ENCODE data around the gene FAH.
"Not testable (repeated sequence)": the region's sequence is repeated elsewhere in the genome, so short reads cannot be mapped to it uniquely, and the experiment has no call there.

The FAH gene

DNA sequence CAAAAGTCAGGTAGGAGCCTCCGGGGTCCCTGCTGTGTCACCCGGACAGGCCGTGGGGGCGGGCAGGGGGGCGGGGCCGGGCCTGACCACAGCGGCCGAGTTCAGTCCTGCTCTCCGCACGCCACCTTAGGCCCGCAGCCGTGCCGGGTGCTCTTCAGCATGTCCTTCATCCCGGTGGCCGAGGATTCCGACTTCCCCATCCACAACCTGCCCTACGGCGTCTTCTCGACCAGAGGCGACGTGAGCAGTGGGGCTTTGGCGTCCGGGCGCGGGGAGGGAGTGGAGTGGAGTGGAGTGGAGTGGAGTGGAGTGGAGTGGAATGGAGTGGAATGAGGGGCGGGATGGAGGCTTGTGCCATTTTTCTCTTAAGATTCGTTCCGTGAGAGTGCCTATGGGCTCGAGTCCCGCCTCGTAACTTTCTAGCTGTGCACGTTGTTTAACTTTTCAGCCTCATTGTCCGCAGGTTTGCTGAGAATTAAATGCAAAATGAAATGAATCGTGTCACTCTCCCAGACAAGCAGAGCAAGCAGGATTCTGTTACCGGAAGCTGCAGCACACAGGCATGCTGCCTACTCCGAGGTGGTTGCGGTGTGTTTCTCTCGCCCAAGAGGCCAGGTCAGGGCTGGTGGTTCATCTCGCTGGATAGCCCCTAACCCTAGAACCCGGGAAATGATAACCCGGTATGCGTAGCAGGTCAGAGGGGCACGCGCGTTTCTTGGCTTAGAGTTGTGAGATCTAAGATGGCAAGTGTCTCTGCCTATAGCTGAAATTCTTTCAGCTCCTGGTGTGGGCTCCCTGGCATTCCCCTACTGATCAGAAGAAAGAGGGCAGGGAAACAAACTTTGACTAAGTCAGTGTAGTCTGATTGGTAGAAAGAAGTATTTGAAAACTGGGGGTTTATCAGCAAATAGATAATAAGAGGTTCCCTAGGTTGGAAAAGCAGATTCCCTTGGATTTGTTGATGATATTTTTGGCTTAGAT, at the start of gene FAH:
Gene FAH, plus strand, starts transcription at position 104 of the 981 bp plus-strand sequence. Its CDS starts 56 bp downstream, at position 160.
- DNase-seq (ENCODE audit: low read depth): peak; percentile 8

DNA sequence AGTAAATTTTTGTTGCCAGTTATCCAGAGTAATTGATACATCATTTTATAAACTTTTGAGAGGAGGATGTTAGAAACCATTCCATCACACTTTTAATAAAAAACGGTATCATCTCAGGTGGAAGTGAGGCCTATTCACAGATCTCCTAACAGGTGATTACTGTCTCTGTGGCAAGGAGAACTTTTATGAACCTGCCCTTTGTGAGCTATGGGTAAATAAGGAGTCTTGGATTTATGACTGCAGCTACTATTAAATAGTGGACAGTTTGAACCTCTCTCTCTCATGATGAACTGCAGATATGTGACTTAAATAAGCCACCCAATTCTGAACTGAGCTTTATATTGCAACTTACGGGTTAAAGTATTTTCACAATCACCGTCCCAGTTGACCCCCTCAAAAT, 47.6 kb upstream of the FAH start:
- DNase-seq (ENCODE audit: low read depth): no peak

DNA sequence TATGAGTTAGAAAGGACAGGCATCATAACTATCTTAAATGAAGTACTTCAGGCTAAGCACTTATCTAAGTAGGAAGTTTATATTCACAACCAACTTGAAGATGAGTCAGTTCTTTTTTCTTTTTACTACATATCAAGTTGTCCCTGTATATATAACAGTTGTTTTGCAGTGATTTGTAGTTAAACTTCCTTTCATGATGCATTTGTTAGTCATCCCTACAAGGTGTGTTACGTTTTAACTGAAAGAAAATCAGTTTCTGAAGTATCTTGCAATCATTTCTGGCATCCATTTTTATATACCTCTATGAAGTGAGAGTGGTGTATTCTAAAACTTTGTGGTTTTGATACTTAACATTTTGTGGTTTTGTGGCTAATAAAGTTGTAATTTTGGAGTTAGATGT, 47.2 kb upstream of the FAH start:
- DNase-seq (ENCODE audit: low read depth): no peak

DNA sequence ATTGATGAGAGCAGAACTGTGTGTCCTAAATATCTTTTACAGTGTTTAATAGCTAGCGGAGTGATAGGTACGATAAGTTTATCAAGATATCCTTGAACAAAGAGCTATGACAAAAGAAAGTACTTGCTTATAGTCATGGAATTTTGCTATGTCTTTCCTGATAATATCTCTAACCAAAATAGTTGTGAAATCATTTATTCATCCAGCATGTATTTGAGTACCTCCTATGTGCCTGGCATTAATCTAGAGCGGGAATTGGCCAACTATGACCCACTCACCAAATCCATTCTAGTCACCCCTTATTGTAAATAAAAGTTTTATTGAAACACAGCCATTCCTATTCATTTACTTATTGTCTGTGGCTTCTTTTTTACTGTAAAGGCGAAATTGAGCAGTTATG, 46.7 kb upstream of the FAH start:
- no peak for DNase-seq (ENCODE audit: low read depth)

DNA sequence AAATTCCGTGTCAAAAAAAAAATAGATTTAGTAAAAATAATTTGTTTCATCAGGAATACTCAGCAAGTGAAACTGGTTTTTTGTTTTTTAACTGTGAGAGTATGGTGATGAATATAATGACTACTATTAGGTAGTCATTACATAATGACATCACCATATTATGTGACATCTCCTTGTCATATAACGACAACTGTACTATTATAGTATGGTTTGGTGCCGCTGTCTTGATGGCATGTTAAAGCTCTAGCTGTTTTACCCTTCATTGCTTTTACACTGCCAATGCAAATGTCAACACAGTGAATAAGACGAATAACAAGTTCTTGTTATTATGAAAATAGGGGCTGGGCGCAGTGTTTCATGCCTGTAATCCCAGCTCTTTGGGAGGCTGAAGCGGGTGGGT, 45.6 kb upstream of the FAH start:
- DNase-seq (ENCODE audit: low read depth): no peak

DNA sequence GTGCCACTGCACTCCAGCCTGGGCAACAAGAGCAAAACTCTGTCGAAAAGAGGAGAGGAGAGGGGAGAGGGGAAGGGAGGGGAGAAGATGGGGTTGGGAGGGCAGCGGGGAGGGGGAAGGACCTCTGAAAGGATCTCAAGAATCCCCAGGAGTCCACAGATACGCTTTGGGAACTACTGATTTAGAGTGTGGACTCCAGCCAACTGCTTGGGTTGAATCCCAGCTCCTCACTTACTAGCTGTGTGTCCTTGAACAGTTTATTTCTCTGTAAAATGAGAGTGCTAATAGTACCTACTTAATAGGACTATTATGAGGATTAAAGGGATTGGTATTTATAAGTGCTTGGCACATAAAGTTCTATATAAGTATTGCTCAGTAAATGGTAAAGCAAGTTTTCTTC, 45.0 kb upstream of the FAH start:
- DNase-seq (ENCODE audit: low read depth): no peak

DNA sequence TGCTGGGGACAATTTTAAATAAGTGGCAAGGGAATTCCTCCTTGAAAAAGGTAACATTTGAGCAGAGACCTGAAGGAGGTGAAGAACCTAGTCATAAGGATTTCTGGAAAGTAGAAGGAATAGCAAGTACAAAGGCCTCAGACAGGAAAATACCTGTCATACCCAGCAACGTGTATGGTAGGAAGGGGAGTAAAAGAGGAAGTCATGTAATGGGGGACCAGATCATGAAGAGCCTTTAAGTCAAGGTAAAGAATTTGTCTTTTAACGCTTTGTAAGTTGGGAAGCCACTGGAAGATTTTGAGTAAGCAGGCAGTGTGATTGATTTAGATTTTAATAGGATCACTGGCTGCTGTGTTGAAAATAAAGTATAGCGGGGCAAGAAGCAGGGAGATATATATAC, 43.4 kb upstream of the FAH start:
- DNase-seq (ENCODE audit: low read depth): no peak

DNA sequence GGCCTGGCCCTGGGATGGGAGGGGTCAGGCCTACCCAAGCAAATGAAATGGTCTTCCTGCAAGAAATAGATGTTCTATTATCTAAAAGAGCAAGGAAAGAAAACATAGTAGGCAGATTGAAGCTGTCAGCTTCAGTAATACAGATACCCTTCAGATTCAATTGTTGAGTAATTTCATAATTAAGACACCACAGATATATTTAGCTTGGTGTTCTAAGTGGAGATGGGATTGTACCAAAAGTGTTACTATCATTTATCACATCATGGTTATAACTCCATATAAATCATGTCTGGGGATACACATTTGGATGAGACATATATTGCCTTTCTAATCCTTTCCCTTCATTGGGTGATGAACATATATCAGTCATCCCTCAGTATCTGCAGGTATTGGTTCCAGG, 41.9 kb upstream of the FAH start:
- no peak for DNase-seq (ENCODE audit: low read depth)

DNA sequence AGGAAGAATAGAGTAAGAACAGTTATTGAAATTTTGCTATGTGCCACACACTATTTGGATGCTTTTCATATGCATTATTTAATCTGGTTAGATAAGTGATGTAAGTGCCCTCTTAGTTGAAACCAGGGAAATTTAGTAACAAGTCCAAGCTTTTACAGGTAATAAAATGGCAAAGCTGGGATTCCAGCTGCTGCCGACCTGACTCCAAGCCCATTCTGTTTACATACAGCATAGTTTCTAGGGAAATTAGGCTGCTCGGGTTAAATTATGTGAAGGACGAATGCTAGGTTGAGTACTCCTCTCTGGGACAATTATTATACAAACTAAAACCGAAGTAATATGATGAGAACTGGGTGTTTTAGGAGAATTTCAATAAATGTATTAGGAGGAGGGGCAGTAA, 38.7 kb upstream of the FAH start:
- no peak for DNase-seq (ENCODE audit: low read depth)

DNA sequence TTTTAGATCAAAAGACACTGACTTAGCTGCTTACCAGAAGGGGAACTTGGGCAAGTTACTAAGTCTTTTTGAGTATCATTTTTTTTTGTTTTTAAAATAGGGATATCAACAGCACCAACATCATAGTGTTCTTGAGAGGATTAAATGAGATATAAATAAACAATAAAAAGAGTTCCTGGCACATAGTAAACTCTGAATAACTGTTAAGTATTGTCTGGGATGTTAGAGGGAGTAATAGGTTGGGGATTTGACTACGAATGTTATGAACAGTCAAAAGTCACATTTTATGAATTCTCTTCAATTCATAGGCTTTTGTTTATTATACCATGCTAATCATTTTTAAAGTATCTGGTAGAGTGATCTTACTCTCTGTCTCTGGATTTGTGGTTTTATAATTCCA, 37.8 kb upstream of the FAH start:
- no peak for DNase-seq (ENCODE audit: low read depth)

DNA sequence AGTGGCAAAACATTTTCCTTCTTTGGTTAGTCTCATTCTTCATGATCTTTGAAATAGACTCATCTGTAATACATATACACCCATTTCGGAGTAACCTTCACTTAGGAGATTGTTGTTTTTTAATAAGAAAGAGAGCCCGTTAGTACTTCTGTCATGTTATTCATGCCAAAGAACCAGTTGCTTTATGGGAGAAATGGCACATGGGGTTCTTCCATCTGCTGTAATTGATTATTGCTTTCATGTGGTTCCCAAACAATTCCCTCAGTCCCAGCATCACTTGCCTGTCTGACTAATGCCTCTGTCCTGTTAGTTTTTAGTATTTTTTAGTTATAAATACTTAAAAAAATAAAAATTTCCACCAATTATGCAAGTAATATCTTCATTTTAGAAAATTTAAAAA, 33.8 kb upstream of the FAH start:
- DNase-seq (ENCODE audit: low read depth): no peak

DNA sequence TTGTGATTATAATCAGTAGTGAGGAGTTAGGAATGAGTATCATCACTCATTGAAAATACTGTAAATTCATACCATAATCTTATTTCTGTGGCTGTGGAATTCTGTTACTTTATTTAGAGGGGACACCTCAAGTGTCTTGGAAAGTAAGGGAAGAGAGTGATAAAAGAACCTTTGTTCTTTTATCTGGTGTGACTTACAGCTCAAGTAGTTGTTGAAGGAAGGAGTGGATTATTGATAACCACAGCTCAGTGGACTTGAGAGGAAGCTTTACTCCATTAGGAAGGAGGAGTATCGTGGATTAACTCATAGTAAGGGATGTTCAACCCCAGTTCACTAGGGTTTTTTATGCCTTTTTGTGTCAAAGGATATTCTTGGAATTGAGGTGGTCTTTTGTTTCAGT, 32.2 kb upstream of the FAH start:
- no peak for DNase-seq (ENCODE audit: low read depth)

DNA sequence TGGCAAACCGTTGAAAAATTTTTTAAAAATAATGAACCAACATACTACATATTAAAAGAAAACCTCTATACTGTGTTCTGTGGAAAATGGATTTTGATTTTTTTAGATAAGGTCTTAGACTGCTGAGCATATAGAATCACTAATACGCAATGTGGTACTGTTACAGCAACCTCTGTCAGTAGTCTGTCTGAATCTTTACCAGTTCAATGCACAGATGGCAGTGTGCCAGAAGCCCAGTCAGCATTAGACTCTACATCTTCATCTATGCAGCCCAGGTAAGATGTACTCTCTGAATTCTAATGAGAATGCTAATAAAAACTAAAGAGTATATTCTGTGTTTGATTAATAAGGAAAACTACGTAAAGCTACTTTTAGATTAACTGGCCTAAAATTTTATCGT, 31.3 kb upstream of the FAH start:
- DNase-seq (ENCODE audit: low read depth): no peak

DNA sequence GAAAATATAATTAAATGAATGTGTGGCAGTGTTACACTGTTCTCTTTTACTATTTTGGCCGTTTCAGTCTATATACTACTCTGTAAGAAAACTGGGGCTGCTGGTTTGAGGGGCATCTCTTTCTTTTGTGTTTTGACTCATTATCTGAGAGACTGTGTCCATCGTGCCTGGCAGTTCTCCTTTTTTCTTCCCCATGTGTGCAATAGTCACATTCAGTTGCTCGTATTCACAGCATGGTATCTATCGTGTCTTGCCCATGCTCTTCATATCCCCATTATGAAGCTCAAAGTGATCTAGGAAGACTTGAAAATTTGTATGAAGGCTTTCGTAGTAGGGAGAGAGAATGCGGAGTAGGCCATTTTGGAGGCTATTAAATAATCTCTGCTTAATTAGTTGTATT, 29.8 kb upstream of the FAH start:
- no peak for DNase-seq (ENCODE audit: low read depth)

DNA sequence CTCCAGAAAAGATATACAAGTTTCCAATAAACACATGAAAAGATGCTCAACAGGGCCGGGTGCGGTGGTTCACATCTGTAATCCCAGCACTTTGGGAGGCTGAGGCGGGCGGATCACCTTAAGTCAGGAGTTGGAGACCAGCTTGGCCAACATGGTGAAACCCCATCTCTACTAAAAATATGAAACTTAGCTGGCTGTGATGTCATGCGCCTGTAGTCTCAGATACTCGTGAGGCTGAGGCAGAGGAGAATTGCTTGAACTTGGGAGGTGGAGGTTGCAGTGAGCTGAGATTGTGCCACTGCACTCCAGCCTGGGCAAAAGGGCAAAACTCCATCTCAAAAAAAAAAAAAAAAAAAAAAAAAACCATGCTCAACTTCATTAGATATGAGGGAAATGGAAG, 25.5 kb upstream of the FAH start:
- not testable (repeated sequence) for DNase-seq (ENCODE audit: low read depth)

DNA sequence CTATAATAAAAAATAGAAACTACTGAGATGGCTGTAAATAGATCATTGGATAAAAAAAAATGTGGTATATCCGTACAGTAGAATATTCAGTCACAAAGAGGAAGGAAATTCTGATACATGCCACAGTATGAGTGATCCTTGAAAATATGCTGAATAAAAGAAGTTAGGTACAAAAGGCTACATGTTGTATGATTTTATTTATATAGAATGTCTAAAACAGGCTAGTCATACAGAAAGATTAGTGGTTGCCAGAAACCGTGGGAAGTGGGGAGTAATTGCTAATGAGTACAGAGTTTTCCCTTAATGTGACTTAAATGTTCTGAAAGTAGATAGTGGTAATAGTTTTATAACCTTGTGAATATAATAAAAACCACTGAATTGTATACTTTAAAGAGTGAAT, 24.9 kb upstream of the FAH start:
- no peak for DNase-seq (ENCODE audit: low read depth)

DNA sequence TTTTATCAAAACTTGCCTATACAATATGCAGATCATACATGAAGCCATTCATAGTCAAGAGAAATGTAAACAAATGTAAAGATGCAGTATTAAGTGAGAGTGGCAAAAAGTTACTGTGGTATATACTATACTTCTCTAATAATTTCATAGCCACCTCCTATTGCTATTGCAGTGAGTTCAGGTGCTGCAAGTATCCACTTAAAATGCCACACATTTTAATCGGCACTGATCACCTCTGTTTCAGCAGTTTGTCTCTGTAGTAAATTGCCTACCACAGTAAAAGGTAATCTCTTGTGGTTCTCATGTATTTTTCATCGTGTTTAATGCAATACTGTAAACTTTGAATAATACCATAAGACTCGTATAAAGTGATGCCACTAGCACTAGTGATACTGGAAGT, 20.4 kb upstream of the FAH start:
- DNase-seq (ENCODE audit: low read depth): no peak

DNA sequence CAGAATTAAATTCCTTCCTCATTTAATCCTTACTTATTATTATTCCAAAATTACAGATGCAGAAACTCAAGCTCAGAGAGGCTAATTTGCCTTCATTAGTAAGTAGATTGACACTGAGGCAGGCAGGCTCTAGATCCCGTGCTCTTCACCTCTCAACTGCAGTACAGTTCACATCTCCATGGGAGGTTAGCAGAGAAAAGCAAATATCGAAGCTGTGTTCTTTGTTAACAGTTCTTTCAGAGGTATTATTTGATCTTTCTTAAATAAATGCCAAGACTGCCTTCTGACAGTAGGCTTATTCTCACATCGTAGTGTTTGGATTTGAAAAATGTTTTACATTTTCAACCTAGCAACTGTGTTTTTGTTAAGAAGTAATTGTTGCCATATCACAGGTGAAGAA, 15.9 kb upstream of the FAH start:
- no peak for DNase-seq (ENCODE audit: low read depth)

DNA sequence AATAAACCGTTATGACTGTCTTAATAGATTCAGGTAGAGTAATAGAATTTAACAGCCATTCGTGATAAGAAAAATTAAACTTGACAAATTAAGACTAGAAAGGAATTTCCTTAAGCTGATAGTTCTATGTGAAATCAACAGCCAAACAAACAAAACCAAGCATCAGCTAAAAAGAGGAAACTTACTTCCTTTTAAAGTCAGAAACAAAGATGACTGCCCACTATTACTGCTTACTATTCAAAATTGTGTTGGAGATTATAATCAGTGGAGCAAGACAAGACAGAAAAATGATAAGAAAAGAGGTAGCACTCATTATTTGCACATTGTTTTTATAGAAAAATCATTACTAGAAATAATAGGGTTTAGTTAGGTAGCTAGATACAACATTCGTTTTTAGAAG, 13.8 kb upstream of the FAH start:
- DNase-seq (ENCODE audit: low read depth): no peak

DNA sequence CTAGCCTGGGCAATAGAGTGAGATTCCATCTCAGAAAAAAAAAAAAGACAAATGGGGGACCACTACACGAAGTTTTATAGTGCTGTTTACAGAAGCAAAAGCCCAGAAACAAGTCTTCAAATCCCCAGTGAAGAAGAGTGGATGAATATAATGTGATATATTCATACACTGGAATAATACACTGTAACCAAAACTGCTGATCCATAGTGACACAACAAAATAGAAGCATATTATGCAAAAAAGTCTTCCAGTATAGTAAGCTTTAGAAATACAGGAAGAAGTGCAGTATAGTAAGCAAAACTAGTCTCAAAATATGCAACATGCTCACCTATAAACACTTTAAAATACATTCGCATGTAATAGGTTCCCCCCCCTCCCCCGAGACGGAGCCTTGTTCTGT, 11.9 kb upstream of the FAH start:
- DNase-seq (ENCODE audit: low read depth): no peak

DNA sequence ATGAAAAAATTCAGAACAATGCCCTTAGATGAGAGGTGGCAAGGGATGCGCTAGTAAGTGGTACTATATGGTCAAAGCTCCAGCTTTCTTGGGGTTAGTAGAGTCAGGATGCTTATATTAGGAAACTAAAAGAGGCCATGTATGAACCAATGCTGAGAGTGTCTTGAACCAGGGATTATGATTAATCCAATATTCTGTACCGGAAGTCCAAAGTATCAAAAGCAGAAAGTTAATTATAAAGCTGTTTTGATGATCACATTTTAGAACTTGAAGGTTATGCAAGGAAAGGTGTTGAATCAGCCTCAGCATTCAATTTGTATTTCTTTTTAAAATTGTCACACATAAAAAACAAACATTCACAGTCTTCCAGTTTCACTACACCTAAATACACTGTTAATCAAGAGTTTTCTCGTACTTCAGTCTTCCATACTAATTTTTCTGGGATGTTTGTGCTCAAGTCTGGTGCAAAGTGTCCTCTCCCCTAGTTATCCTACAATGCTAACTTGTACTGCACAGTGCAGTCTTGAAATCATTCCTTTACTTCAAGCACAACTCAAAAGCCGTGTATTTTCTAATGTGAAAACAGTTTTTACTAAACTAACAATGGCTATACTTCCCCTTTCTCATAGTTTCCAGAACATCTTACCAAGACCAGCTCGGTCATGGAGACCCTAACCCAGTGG, 10.7 kb upstream of the FAH start:
- DNase-seq (ENCODE audit: low read depth): no peak

DNA sequence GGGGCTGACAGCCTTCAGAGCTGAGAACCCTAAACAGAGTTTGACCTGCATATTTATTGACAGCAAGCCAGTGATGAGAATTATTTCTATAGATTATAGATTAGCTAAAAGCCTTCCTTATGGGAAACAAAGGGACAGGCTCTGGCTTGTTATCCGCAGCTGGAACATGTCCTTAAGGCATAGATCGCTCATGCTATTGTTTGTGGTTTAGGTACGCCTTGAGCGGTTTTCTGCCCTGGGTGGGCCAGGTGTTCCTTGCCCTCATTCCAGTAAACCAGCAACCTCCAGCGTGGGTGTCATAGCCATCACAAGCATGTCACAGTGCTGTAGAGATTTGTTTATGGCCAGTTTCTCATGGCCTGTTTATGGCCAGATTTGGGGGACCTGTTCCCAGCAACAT, 10.2 kb upstream of the FAH start:
- DNase-seq (ENCODE audit: low read depth): no peak

DNA sequence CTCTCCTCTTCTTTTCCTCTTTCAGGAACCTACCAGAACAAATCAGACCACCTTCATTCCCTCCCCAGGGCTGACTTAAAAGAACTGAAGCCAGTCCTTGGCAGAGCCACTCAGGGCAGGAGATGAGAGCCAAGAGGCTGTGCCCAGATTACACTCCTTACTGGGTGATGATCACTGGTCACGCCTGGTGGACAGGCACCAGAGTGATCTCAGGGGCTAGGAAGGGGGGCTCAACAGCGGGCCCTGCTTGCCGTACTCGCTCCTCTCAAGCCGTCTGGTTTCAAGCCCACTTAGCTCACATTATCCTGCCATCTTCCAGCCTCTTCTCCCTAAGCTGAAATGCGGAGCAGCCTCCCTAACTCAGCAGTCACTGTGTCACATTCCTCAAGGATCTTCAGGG, 1.7 kb upstream of the FAH start:
- DNase-seq (ENCODE audit: low read depth): no peak

DNA sequence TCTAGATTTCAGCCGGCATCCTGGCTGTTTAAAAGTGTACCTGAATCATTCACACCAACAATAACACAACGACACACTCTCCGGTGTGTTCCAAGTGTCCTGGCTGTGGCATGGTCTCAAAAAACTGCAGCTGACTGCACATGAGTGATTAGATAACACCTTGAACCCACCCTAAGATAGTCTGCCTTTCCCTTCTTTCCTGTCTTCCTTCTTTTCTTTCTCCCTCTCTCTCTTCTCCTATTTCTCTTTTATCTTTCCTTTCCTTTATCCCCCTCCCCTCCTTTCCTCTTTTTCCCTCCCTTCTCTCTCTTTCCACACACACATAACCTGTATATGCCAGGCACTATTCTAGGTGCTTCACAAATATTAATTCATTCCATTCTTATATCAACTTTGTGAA, 1.2 kb upstream of the FAH start:
- no peak for DNase-seq (ENCODE audit: low read depth)
